Suppressor macrophage treated with lipopolysaccharide for 4 hours (primary cell): ENCODE data around the gene NEUROG3.
A peak's percentile ranks its signal among the peaks of the same experiment; 100 is the strongest.

Experiments
- DNase-seq: peaks from one replicate; pipeline ENCODE4 v3.0.0-alpha.2; 2020

The NEUROG3 gene, protein sequence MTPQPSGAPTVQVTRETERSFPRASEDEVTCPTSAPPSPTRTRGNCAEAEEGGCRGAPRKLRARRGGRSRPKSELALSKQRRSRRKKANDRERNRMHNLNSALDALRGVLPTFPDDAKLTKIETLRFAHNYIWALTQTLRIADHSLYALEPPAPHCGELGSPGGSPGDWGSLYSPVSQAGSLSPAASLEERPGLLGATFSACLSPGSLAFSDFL

DNA sequence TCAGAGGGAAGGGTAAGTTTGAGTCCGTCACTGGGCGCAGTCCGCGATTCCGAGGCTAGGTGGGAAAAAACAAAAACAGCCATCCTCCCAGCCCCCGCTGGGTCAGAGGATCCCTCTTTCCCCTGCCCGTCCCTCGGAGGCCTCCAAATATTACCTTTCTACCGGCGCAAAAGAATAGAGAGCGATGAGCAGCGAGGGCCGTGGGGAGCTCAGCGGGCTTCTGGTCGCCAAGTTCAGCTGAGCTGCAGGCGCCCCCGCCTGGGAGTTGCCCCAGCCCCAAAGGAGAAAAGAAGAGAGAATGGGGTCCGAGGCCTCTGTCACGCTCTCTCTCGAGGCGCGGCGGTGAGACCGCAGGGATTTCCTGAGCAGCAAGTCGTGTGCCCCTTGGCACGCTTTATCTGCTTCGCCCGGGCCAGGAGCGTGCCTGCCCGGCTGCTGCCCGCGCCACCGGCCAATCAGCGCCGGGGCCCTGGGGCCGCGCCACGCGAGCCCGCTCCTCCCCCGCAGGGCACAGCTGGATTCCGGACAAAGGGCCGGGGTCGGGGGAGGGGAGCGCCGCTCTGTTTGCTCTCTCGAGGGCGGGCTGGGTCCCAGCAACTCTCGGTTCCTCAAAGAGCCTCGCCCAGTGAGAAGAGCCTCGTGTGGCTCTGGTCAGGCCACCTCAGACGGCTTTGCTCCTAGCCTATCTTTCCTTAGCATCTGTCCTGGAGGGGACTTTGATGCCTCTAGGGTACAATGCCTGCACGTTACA is at the start of gene NEUROG3:
Gene NEUROG3, minus strand, starts transcription at position 367 of the 751 bp plus-strand sequence. CDS start 379 bp downstream, outside the sequence.
- peak; percentile 34 for DNase-seq

DNA sequence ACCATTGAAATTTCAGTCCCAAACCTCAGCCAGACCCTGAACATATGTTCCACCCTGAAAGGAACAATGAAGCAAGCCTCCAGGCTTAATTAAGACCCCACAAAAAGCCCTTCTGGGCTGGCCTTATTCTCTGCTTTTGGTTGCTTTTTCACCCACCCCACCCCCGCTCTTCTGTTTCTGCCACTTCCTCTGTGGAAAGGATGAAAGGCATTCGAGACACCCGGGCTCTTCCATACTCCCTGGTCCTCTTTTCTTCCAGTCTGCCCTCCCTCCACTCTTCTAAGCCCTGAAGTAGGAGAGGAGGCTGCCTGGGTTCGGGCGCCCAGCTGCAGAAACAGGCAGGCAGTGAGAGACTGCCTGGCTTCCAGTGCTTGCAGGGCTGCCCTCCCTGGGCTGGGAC is 47.4 kb upstream of the NEUROG3 start:
- DNase-seq: no peak

DNA sequence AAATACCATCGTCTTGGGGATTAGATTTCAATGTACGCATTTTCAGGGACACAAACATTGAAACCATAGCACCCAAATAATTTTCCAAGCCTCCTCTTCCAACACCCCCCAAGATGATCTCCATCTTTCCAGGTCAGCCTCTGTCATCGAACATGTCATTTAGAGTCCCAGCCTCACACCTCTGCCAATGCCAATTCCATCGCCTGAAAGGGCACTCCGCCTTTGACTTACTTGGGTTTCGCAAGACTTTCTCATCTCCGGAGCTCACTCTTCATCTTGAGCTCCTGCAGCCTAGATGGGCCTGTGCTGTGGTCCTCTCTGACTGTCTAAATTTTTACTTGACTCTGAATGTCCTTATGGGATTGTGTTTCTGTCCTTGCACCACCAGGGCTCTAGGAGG is 46.4 kb upstream of the NEUROG3 start:
- DNase-seq: no peak

DNA sequence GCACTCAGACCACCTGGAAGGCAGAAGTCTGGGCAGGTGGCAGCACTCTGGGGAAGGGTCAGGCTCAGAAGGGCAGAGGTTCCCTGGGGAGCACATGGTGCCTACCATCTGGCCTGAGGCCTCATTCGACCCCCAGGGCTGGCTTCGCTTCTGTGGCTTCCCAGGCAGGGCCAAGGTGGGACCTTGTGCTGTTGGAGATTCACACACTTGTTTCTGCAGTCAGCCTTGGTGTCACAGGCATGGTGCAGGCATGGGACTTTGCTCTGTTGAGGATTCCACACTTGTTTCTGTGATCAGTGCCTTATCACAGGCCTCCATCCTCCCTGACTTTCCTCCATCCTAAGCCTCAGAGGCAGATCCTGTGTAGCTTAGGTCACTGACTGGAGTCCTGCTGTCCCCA is 45.5 kb upstream of the NEUROG3 start:
- DNase-seq: no peak

DNA sequence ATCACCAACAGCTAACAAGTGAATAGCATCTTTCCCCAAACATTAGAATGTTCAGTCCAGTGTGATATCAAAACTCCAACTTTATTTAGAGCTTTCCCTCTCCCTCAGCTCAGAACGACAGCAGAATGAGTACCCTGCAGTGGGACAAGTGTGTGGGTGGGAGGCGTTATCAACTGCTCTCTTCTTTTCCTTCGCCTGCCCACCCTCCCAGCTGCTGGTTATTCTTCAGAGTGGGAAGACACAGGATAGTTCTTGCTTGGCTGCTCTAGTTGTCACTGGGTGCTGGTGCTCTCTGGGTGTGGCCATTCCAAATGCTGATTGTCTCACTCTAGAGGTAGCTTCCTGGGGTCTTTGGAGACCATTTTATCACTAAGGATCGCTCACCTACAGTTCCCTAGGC is 43.1 kb upstream of the NEUROG3 start:
- DNase-seq: no peak

DNA sequence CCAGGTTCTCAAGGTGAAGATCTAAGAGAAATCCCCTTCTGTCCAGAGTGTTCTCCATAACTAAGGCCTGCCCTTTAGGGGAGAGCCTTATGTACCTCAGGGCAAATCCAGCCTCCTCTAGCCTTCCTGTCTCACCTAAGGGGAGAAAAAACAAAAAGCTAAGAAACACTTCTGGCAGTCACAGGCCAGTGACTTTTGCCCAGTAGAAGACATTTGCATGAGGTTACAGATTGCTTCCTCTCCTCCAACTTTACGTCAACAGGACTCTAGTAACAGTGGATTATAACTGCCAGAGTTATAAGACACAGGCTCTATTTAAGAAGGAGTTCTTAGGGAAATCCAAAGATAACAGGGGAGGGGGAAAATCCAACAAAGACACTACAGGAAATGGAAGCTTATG is 40.9 kb upstream of the NEUROG3 start:
- no peak for DNase-seq

DNA sequence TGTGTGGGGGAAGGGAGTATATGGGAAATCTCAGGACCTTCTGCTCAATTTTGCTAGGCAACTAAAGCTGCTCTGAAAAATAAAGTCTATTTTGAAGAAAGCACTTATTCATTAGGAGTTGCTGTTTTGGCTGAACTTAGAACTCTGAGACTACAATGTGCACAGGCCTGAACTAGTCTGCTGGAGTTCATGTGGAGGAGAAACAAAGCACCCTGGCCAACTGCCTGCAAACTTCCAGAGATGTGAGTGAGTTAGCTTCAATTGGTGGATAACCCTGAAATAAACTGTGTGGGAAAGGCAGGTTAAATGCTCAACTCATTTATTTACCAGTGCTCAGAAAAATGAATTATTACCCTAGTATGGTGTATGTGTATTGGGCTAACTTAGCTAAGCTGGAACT is 39.5 kb upstream of the NEUROG3 start:
- no peak for DNase-seq

DNA sequence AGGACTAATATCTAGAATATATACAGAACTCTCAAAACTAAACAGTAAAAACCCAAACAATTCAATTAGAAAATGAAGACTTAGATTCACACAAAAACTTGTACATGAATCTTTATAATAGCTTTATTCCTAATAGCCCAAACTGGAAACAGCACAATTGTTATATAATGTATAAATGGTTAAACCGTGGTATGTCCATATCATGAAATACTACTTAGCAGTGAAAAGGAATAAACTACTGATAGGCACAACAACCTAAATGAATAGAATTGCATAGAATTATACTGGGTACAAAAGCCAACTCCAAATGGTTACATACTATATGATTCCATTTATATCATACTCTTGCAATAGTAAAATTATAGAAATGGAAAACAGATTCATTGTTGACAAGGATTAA is 35.9 kb upstream of the NEUROG3 start:
- DNase-seq: no peak

DNA sequence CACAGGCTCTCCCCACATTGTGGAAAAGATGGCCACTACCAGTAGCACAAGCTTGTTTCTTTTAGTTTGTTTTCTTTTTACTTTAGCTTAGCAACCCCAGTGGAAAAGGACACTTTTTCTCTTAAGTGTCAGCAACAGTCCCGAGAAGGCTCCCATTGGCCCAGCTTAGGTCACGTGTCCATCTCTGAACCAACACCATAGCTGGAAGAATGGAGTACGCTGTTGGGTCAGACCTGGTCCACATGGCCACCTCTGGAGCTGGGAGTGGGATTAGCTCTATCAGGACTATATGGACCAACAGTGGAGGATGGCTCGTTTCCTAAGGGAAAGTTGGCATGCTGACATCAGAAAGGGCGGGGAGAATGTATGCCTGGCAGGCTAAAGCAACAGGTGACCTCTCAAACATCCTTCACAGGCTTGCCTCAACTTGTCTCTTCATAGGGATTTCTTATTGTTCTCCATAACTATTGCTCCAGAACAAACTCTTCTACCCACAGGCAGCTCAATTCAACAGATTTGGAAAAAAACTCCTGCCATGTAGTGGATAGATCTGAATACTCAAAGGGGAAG is 27.6 kb upstream of the NEUROG3 start:
- no peak for DNase-seq

DNA sequence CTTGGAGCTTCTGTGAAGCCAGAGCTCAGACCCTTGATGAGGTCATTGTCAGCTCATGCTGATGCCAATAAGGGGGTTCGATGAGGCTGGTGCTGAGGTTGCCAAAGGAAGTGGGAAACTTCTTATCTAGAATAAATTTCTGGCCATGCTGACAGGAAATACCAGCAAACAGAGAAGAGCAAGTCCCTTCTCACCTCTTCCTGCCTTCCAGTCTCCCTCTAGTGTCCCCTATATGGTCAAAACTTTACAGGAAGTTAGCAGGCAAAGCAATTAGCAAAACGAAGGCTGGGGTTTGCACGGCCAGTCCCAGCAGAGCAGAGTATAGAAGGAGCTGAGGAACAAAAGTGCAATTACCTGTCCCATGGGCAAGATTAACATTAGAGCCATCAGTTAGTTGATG is 15.1 kb upstream of the NEUROG3 start:
- no peak for DNase-seq

DNA sequence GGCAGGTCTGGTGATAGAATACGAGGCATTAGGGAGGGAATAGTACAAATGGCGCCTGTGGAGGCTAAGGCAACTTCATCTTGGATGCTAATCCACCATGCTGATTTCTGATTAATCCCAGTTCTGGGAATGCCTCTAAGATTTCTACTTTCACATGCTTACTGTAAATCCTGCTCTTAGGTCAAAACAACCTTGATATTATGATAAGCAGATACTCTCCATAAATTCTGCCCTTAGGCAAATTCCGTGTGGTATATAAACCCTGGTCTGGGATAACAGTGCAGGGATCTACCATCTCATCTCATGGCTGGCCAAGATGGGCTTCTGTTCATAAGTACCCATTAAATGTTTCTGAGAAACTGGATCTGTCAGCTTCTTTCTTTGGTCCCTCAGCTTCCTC is 11.4 kb upstream of the NEUROG3 start:
- no peak for DNase-seq

DNA sequence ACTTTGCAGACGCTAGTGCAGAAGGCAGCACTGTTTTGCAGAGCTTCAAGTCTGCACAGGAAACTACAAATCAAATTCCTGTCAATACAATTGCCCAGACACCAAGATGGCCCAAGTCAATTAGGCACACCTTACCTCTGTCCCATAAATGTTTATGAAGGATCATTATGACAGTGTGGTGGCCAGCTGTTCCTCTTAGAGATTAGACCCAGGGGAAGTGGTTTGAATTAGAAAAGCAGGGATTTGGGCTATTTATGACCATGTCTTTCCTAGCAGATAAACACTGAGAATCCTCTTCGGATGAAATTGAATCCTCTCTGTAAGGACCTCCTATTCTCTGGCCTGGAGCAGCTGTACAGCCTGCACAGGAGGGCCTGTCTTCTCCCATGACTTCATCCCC is 9.9 kb upstream of the NEUROG3 start:
- no peak for DNase-seq

DNA sequence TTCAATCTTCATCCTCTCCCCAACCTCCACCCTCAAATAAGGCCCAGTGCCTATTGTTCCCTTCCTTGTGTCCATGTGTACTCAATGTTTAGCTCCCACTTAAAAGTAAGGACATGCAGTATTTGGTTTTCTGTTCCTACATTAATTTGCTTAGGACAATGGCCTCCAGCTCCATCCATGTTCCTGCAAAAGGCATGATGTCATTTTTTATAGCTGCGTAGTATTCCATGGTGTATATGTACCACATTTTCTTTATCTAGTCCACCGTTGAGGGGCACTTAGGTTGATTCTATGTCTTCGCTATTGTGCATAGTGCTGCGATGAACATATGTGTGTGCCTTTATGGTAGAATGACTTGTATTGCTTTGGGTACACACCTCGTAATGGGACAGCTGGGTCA is 7.2 kb upstream of the NEUROG3 start:
- DNase-seq: no peak

DNA sequence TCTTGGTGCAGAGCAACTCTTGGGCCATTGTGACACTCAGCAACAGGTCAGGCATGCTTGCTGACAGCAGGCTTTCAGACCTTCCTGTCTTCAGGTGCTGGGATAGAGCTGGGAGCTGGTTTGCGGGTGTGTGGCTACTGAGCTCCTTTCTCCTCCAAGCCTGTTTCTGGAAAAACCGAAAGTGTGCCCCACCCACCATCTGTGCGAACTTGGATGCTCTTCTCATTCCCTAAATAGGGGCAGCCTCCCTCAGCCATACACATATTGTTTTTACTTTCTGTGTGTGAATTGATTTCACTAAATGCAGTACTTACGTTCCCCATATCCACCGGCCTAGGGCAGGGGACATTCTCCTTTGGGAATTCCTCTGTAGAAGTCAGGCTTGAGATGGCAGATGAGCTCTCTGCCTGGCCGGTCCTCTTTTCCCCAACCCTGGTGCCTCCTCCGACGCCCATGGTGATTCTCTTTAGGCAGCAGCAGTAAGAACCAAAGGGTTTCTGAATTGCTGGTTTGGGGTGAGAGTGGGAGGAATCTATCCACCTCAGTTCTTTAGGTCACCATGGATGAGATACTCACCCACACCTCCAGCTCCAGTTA is 6.3 kb upstream of the NEUROG3 start:
- DNase-seq: no peak

DNA sequence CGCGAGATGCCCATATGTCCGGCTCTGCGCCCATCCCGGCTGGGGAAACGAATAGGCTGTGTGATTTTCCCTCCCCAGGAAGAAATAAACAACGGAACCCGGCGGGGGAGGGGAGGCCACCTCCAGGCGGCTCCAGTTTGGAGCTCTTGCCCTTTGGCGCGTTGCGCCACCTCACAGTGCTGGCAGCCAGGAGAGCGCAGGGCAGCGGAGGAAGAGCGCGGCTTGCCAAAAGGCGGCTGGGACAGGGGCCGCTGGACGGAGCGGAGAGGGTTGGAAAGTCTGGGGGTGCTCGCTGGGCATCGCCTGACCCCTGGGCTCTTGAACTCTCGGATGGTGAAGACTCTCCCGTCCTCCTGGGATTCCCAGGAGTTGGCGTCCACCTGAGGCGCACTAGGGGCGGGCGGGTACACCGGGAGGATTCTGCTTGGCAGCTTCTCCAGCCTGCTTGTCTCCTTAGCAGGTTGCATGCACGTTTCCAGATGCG is 5.3 kb upstream of the NEUROG3 start:
- DNase-seq: no peak

DNA sequence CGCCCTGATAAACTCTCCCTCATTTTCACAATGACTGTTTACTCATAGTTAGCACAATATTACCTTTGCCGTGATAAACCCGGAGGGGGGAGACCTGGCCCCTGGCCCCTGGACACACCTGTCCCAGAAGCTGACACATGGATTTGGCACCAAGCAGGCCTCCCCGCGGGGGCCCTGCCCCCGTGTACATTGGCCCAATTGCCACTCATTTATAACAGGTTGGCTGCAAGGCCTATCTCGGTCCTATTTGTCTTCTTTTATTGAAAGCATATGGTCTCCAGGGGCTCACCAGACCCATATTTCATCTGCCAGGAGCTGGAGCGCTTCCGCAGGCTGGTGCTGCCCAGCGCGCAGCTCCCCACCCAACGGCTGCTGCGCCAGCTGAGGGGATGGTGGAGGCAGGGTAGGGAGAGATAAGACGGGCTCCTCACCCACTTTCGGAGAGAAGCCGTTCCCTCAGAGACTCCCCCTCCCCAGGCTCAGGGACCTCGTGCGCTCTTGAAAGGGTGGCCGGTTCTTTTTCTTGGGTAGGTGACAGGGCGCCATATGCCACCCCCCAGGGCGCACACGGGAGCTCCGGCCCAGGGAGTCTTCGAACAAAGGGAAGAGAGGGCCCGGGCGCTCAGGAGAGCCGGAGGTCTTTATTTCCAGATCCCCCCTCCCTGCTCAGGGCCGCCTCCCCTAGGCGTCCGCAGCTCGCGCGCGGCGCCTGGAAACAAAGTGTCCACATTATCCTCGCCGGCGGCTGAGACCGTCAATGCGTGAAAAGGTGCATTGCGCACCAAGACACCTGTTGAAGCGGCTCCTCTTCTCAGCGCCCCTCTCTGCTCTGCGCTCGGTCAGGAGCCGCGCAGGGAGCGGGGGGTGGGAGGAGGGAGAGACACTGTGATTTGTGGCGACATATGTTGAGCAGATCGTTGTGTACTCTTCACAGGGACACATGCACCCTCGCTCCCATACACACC is 4.3 kb upstream of the NEUROG3 start:
- DNase-seq: no peak

DNA sequence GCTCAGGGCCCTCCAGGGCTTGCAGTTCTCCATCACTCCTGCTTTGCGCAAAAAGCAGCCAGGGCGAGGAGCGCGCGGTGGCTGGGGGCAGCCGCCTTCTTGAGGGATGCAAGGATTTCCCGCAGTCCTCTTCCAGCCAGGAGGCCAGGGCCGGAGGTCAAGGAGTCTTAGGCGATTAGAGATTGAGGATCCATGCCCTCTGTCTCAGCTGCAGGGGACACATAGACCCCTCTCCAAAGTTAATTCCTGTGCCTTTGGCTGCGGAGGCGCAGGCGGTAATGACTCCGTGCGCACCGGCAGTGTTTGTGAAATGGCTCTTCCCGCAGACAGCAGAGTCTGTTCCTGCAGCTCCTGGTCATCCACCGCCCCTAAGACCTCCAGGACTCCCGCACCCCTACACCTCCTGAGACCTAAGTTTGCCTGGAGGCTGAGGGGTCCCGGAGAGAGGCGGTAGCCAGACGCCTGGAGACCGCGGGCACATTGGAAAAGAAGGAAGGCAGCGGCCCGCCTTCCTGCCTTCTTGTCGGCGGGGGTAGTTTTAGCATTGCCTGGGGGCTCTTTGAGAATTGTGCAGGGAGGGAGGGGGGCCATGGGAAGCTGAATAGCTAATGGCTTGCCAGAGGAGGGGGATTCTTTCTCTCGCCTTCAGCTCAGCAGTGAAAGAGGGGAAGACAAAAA is 3.3 kb upstream of the NEUROG3 start:
- DNase-seq: no peak

DNA sequence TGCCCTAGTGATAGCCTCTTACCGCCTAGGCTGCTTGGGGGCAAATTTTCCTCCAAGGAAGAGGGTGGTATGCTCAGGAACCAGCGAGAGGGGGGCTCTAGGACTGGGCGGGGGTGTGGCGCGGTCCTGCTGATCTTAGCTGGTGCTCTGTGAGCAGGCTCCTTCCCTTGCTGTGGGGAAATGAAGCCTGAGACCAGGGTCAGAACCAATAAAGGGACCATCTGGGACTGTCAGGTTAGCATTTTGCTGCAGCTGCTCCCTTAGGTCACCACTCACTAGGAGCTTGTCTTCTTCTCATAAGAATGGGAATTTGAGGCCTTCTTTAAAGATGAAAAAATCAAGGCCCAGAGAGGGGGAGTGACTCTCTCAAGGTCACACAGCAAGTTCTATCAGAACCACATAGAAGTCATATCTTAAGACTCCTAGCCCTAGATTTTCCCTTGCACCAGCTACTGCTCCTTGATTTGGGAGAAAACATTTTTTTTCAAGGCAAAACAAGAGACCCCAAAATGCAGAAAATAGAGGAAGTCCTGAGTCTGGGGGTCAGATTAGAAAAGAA is 2.0 kb upstream of the NEUROG3 start:
- no peak for DNase-seq

DNA sequence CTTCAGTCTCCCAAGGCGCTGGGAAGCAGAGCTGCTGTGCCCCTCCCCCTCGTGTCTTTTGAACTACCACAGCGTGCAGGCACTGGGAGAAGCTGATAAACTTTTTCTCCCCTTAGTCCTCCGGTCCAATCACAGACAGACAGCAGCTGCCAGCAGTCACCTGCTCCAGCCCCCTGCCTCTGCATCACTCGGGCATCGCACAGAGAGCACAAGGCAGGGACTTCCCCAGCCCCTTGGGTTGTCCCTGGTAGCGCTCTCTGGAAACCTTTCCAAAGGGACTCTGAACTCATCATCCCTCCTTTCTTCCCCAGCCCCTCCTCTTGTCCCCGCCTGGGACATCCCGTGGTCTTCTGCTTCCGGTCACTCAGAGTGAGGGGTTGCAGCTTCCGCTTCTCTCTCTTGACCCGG is 1.4 kb upstream of the NEUROG3 start:
- no peak for DNase-seq

DNA sequence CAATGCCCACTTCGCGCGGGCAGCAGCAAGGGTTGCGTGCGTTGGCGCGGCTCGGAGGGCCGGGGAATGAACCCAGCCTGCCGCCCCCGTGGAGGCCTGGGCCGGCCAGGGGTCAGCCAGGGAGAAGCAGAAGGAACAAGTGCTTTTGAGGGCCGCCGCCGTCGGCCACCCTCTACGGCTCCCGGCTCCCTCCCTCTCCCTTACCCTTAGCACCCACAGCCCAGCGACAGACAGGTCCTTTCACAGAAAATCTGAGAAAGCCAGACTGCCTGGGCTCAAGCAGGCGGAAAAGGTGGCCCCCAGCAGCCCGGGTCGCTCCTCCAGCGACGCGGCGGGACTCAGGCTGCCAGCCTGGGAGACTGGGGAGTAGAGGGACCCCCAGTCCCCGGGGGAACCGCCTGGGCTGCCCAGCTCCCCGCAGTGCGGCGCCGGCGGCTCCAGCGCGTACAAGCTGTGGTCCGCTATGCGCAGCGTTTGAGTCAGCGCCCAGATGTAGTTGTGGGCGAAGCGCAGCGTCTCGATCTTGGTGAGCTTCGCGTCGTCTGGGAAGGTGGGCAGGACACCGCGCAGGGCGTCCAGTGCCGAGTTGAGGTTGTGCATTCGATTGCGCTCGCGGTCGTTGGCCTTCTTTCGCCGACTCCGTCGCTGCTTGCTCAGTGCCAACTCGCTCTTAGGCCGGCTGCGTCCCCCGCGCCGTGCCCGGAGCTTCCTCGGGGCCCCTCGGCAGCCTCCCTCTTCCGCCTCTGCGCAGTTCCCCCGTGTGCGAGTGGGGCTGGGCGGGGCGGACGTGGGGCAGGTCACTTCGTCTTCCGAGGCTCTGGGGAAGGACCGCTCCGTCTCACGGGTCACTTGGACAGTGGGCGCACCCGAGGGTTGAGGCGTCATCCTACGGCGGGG is 815 bp downstream of the NEUROG3 start:
- peak; percentile 5 for DNase-seq
